GM12891 (cell line): ENCODE measurements around the gene PPP6R3.
"Not testable (repeated sequence)": the region's sequence is repeated elsewhere in the genome, so short reads cannot be mapped to it uniquely, and the experiment has no call there.

Experiments used
- DNase-seq: peaks from one replicate; pipeline ENCODE4 v3.0.0; 2011; ENCODE audit warnings: low spot score; ENCODE audit not compliant: insufficient read length
- FAIRE-seq: peaks from 2 replicates; lab custom pipeline; 2011; peaks lifted over from hg19 to GRCh38; lab: Jason Lieb, UNC
- PAX5 ChIP-seq: IDR thresholded peaks from 2 replicates; pipeline ENCODE4 v1.6.1; 2011; ENCODE audit warnings: low read length, moderate library complexity, mild to moderate bottlenecking; ENCODE audit not compliant: insufficient read depth, severe bottlenecking
- POLR2A ChIP-seq: IDR thresholded peaks from 2 replicates; pipeline ENCODE4 v1.6.1; 2011; ENCODE audit warnings: low read depth, low read length, control low read depth
- POLR2AphosphoS5 ChIP-seq: IDR thresholded peaks from 2 replicates; pipeline ENCODE4 v1.6.1; 2011; ENCODE audit warnings: low read depth, low read length, control low read depth
- POU2F2 ChIP-seq: IDR thresholded peaks from 2 replicates; pipeline ENCODE4 v1.6.1; 2011; ENCODE audit warnings: low read depth, mild to moderate bottlenecking, control low read depth, low read length, moderate library complexity
- SPI1 ChIP-seq: IDR thresholded peaks from 2 replicates; pipeline ENCODE4 v1.6.1; 2011; ENCODE audit warnings: low read depth, low read length, control low read depth
- TAF1 ChIP-seq: IDR thresholded peaks from 2 replicates; pipeline ENCODE4 v1.6.1; 2011; ENCODE audit warnings: low read depth, low read length, control low read depth

PPP6R3 gene

DNA sequence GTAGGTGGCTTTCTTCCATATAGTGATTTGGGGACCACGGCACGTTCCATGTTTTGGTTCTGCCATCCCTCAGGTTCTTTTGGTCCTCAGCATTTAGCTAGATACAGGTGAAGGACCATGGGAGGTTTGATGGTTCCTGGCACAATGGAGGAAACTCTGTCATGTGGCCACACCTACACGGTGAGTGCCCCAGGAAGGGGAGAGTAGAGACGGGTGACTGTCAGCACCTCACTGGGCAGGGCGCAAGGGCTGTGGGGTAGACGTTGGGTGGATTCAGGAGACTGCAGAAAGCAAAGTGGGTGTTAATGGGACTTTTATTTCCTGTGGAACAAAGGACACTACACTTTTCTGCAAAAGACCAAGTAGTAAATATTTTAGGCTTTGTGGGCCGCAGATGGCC lies 73.4 kb downstream of the PPP6R3 start:
- FAIRE-seq (no peak), DNase-seq (no peak)
- TF ChIP-seq SPI1 (no peak), POLR2A (no peak), POLR2AphosphoS5 (no peak), TAF1 (no peak), PAX5 (no peak), POU2F2 (no peak)

DNA sequence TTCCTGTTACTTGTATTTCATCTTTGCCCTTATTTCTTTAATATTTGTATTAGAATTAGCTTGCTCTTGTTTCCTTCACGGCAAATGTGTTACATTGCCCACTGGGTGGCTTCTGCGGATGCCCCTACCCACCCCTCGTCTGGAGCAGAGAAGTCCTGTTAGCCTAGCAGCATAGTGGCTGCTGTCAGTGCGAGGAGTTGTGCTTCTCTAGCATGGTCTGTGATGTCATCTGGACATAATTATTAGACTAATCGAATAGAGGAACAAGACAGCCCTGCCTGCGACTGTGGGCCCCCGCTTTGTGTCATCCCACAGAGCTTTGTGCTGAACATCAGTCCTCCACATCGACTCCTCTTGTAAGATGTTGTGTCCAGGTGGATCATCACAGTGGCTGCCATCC lies 74.5 kb downstream of the PPP6R3 start:
- DNase-seq (no peak), FAIRE-seq (no peak)
- no peak for TF ChIP-seq POU2F2
- no peak for TF ChIP-seq TAF1
- TF ChIP-seq POLR2AphosphoS5, result no peak
- no peak for TF ChIP-seq POLR2A
- TF ChIP-seq PAX5, result no peak
- no peak for TF ChIP-seq SPI1

DNA sequence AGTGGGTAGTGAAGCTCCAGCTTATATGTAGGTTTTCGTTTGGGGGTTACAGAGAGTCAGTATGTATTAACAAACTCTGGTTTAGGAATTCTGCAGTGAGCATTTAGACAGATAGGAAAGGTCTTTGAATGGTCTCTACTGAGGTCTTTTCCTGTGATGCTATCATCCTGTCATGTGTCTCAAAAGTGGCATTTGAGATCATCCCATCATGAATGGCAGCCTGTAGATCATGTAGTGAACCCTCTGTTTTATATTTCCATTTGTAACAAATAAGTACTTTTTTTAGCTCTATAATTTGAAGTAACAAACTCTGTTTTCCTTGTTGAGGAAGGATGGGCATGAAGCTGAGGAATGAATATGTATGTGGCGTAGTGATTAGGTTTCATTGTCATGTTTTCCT lies 76.2 kb downstream of the PPP6R3 start:
- TF ChIP-seq SPI1, result no peak
- no peak for TF ChIP-seq POLR2A
- no peak for TF ChIP-seq TAF1
- TF ChIP-seq PAX5, result no peak
- TF ChIP-seq POLR2AphosphoS5, result no peak
- no peak for TF ChIP-seq POU2F2
- FAIRE-seq, result no peak
- DNase-seq, result no peak

DNA sequence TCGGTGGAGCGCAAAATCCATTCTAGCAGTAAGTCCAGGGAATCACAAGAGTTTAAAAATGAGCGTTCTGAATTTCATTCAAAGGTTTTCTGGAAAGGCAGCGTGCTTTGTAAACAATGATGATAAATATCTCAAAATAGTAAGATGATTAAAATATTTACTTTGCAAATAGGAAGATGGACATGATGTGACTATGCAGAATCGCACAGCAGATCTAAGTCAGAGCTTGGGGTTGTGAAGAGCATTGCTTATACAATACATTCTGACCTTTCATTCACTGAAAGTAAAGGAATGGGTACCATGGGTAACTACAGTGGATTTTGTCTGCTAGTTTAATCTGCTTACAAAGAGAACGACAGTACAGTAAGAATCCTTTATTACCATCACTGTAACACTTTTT lies 77.5 kb downstream of the PPP6R3 start:
- DNase-seq (no peak), FAIRE-seq (peak; percentile 9)
- TF ChIP-seq POLR2A (no peak), SPI1 (no peak), POLR2AphosphoS5 (no peak), PAX5 (no peak), TAF1 (no peak)

DNA sequence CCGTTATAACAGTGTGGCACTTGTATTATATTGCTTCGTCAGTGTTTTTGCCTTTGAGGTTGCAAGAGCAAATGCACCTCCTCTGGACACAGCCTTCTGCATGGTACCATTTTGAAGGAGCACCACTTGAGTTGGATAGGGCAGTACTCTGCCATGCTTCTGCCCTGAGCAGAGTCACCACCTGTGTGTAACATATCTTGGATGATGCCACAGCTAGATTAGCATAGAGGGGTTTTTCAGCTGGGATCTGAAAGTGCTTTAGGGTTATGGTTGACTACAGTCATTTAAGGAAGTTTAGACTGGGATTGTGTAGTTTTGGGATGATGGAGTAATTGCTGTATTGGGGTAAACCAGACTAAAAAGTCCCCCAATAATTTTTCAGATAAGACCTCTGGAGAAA lies 78.8 kb downstream of the PPP6R3 start:
- no peak for FAIRE-seq
- no peak for TF ChIP-seq POLR2AphosphoS5
- no peak for TF ChIP-seq POU2F2
- no peak for TF ChIP-seq POLR2A
- TF ChIP-seq PAX5, result no peak
- no peak for TF ChIP-seq SPI1
- DNase-seq, result no peak

DNA sequence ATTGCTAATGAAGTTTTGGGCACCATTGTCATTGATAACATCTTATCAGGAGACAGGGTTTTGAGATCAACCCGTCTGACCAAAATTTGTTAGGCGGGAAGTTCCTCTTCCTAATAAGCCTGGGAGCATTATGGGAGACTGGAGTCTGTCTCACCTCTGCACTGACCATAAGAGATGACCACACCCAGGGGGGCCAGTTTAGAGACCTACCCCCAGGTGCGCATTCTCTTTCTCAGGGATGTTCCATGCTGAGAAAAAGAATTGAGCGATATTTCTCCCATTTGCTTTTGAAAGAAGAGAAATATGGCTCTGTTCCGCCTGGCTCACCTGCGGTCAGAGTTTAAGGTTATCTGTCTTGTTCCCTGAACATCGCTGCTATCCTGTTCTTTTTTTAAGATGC lies 80.0 kb downstream of the PPP6R3 start:
- not testable (repeated sequence) for FAIRE-seq, DNase-seq

DNA sequence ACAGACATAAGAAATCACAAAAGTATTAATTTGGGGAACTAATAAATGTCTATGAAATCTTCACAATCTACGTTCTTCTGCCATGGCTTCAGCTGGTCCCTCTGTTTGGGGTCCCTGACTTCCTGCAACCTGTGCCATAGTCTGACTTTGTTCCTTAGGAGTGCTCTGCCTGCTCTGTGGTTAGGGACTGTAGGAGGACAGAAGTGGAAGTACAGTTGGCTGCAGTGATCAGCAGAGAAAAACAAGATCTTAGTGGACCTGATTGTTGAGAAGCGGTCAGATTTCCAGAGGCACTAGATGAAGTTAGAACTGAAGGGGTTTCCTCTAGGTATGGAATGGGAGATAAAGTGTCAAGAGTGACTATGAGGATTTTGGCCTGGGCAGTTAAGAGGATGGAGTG lies 80.6 kb downstream of the PPP6R3 start:
- FAIRE-seq (no peak), DNase-seq (no peak)
- TF ChIP-seq POLR2AphosphoS5 (no peak), TAF1 (no peak), POU2F2 (no peak), POLR2A (no peak), SPI1 (no peak), PAX5 (no peak)

DNA sequence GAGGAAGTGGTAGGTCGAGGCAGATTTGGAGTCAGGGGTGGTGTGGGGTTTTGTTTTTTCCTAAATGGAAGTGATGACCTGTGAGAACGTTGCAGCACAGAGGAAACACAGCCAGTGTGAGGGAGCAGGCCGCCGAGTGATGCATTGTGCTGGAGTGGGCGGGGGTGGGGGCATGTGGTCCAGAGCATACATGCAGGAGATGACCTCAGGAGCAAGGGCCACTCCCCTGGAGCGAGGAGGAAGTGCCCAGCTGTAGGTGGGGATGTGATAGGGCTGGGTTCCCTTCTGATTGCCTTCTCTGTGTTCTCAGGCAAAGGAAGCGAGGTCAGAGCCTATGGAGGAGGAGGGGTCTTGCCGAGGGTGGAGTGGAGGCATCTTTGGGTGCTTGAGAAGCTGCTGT lies 81.4 kb downstream of the PPP6R3 start:
- DNase-seq (no peak), FAIRE-seq (no peak)
- TF ChIP-seq SPI1 (no peak), POLR2AphosphoS5 (no peak), TAF1 (no peak), POU2F2 (no peak), PAX5 (no peak), POLR2A (no peak)

DNA sequence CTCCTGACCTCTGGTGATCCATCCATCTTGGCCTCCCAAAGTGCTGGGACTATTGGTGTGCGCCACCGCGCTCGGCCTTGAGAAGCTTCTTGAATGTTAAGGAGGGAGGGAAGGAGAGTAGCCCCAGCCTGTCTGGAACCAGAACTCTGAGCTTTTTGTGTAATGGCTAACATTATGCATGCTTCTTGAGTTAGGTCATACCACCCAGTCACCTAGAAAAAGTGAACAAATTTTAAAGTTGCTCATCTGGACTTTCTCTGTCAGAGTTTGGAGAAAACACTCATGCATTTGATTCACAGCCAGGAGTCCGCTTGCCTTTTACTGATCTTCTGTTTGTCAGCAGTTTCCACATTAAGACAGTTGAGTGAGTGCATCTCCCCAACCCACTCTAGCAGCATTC lies 82.1 kb downstream of the PPP6R3 start:
- DNase-seq (no peak), FAIRE-seq (no peak)
- no peak for TF ChIP-seq POU2F2
- TF ChIP-seq TAF1, result no peak
- no peak for TF ChIP-seq POLR2A

DNA sequence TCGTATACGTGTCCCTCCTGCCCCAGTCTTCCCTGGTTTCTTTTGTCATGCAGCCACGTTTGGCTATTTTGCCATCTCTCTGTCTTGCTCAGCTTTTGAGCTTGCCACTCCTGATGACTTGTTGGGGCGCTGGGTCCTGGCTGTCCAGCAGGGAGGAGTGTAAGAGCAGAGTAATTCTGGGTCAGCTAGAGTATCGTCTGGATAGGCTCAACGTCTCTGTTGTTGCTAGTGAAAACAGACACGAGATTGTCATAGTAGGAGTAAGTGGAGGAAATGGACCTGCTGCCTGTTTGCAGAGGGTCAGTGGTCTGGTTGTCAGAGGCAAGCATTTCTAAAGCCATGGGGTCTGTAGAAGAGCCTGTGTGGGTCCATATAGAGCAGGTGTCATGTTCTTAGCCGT lies 83.0 kb downstream of the PPP6R3 start:
- DNase-seq (no peak), FAIRE-seq (no peak)
- TF ChIP-seq PAX5, result no peak
- TF ChIP-seq POLR2A, result no peak
- TF ChIP-seq SPI1, result no peak
- no peak for TF ChIP-seq TAF1
- no peak for TF ChIP-seq POU2F2
- TF ChIP-seq POLR2AphosphoS5, result no peak

DNA sequence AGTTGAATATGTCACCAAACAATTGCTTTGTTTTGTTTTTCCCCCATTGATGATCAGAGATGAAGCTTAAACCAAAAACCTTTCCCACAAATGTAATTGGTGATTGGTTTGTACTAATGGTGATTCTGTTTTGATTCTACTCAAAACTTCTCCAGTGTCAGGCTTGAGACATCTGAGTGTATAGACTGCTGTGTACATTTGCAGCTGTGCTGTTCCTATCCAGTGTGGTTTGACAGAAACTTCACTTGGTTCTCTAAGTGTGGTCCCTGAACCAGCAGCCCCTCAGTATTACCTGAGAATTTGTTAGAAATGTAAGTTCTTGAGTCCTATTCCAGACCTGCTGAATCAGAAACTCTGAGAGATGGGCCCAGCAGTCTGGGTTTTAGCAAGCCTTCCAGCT lies 84.8 kb downstream of the PPP6R3 start:
- DNase-seq (no peak), FAIRE-seq (no peak)
- TF ChIP-seq PAX5 (no peak), POLR2AphosphoS5 (no peak), SPI1 (no peak), POLR2A (no peak), POU2F2 (no peak), TAF1 (no peak)

DNA sequence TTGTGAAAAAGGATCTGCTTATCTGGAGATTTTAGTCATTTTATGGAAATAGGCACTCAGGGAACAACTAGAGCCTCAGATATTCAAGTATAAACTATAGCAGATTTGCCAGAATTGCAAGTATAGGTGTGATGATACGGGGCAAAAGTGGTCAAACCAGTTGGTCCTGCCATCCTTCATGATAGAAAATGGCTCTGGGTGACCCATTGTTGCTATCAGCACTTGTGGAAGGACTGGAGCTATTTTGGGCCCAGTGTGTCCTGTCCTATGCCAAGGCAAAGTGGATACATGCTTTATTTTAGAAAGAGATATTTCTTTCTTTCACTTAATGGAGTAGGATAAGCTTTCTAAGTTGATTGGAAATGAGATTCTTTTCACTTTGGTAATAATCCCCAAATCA lies 85.2 kb downstream of the PPP6R3 start:
- TF ChIP-seq POLR2AphosphoS5 (no peak), POU2F2 (no peak), TAF1 (no peak), POLR2A (no peak), SPI1 (no peak), PAX5 (no peak)
- FAIRE-seq, result no peak
- DNase-seq, result no peak
